ENCODE results near the gene LPCAT3.
"Not testable (repeated sequence)": the region's sequence is repeated elsewhere in the genome, so short reads cannot be mapped to it uniquely, and the experiment has no call there.

LPCAT3 gene

DNA sequence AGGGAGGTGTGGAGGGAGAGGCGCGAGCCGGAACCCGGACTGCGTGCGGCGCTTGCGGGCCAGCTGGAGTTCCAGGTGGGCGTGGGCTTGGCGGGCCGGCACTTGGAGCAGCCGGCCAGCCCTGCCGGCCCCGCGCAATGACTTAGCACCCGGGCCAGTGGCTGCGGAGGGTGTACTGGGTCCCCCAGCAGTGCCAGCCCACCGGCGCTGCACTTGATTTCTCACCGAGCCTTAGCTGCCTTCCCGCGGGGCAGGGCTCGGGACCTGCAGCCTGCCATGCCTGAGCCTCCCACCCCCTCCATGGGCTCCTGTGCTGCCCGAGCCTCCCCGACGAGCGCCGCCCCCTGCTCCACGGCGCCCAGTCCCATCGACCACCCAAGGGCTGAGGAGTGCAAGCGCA is 19.1 kb upstream of the LPCAT3 start:
- not testable (repeated sequence) for FAIRE-seq

DNA sequence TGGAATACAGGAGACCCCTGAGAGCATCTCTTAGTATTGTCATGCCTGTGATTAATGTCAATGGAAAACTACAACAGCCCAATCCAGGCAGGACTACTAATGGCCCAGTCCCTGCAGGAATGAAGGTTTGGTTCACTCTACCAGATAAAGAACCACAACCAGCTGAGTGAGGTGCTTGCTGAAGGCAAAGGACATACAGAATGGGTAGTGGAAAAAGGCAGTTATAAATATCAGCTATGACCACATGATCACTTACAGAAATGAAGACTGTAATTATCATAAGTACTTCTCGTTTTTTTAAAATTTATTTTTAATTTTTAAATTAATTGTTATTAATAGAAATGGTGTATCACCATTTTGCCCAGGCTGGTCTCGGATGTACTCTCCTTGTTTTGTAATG is 17.2 kb upstream of the LPCAT3 start:
- FAIRE-seq: no peak

DNA sequence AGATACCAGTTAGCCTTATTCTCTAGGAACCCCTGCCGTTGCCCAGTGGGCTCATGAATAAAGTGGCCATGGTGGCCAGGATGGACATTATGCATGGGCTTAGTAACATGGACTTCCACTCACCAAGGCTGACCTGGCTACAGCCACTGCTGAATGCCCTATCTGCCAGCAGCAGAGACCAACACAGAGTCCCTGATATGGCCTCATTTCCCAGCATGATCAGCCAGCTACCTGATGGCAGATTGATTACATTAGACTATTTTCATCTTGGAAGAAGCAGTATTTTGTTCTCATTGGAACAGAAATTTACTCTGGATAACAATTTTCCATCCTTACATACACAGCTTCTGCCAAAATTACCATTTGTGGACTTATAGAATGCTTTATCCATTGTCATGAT is 16.2 kb upstream of the LPCAT3 start:
- FAIRE-seq: no peak

DNA sequence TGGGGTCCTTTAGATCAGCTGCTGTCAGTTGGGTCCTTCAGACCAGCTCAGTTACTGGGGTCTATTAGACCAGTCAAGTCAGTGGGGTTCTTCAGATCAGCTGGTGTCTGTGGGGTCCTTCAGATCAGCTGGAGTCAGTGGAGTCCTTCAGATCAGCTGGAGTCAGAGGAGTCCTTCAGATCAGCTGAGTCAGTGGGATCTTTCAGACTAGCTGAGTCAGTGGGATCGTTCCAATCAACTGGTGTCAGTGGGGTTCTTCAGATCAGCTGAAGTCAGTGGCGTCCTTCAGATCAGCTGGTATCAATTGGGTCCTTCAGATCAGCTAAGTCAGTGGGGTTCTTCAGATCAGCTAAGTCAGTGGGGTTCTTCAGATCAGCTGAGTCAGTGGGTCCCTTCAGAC is 14.7 kb upstream of the LPCAT3 start:
- no peak for FAIRE-seq

DNA sequence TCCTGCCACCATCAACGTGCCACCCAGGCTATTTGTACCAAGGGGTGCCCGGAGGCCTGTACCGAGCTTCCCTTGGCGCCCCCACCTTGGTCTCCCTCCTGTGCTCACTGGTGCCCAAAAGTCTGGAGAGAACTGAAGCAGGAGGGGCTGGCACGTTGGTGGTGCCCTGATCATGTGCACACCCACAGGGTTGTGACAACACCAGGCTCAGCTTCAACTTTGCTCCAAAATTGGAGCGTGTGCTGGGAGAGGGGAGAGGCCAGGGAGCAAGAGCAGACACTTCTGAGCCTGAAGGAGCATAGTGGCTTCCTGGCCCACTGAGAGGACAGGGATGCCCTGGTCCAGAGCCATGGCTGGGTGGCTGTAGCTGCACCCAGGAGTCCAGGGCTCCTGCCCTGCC is 13.0 kb upstream of the LPCAT3 start:
- no peak for FAIRE-seq

DNA sequence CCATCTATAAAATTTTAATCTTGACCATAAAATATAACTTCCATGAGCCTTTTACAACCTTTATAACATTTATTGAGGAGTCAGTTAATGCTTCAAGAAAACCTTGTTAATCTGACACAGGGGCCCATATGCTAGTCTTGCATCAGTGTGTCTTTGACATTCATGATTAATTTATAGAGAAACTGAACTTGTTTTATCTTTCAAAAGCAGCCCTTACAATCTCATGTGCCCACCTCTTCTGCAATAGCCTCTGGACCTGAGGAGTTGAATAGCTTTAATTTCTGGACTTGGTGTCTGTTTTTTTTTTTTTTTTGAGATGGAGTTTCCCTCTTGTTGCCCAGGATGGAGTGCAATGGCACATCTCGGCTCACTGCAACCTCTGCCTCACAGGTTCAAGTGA is 8.6 kb upstream of the LPCAT3 start:
- no peak for FAIRE-seq

DNA sequence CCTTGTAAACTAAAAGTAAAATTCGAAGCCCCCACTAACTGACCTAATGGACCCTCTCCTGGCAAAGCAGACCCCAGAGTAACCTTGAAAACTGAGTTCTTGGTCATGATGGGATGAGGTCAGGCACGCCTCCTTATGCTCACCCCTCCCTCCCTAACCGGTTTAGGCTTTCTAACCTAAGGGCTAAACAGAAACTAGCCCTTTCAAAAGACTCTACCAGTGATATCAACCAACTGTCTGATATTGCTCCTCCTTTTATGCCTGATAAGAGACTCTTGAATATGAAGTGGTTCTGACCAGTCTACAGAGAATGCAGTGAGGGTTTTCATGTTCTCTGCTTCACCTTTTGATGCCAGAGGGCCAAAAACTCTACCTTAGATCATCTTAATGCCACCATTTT is 4.8 kb upstream of the LPCAT3 start:
- FAIRE-seq: no peak

DNA sequence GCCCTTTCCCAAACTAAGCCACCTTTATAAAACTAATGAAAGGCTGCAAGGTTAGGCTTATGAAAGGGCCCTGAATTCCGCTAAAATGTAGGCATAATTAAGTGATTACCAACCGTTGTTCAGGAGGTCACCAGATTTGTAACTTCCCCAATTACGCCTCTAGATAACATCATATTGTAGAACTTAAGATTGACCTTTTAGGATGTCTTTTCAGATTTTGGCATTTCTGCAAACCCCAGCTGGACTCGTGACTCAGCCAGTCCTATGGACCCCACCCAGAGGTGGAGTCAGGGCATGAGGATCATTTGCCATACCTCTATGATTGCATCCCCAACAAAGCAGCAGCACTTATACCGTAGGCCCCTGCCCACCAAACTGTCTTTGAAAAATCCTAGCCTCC is 3.7 kb upstream of the LPCAT3 start:
- FAIRE-seq: no peak

DNA sequence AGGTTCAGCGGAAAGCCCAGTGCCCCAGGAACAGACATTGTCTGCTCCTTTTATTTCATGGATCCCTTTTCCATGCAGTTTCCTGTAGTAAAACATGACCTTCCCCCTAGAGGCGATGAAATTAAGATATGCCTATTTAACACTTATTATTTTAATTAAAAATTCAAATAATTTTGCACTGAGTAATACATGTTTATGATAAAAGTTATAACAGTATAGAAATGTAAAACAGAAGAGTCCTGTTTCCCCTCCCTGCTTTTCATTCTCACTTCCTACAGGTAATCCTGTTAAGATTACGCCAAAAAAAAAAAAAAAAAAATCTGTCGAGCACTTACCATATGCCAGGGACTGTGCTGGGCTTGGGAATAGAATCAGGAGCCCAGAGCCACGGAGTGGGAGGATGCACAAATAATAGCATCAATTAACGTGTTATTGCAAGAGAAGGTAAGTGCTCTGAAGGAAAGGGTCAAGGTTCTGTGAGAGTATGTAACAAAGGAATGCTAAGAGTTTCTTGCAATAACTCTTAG is 830 bp upstream of the LPCAT3 start:
- FAIRE-seq: peak; percentile 29

DNA sequence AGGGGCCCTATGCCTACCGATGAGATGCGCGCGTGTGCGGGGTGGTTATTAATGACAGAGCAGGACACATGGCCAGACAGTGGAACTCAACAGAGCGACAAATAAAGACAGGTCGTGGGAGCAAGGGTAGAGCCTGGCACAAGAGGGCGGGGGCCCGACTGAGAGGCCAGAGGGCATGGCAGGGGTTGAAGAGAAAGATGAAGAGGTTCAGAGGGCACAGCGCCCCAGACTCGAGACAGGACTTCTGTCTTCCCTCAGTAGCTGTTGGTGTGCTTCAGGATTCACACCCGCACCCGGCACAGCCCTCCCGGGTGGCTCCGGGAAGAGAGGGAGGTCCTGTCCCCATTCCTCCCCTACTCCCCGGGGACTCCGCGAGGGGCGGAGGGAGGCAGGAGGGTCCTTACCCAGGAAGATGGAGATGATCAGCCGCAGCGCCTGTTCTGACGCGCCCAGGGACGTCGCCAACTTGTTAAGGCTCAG is 366 bp downstream of the LPCAT3 start:
- FAIRE-seq: no peak

DNA sequence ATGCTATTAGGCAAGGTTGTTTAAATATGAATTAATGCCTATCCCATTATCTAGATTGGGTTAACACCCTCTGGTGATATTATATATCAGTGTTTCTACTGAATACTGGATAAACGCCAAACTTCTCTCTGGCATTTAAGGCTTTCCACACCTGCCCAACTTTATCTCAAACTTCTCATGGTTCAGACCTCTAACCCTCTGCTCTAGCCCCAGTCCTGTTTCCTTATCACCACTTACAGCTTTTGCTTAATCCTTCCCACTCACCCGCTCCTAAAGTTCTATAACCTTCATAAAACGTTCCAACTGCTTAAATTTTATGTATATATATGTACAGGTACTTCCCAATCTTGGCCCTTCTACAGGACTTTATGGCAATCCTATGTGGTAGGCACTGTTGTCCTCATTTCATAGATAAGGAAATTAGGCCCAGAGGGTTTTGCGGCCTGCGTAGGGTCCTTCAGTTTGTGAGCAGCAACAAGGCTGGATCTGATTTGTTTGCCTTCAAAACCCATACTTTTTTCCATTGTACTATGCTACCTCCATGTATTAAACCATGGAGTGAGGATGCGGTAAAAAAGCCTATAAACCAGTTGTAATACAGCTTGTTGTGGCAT is 1.2 kb downstream of the LPCAT3 start:
- FAIRE-seq: no peak

DNA sequence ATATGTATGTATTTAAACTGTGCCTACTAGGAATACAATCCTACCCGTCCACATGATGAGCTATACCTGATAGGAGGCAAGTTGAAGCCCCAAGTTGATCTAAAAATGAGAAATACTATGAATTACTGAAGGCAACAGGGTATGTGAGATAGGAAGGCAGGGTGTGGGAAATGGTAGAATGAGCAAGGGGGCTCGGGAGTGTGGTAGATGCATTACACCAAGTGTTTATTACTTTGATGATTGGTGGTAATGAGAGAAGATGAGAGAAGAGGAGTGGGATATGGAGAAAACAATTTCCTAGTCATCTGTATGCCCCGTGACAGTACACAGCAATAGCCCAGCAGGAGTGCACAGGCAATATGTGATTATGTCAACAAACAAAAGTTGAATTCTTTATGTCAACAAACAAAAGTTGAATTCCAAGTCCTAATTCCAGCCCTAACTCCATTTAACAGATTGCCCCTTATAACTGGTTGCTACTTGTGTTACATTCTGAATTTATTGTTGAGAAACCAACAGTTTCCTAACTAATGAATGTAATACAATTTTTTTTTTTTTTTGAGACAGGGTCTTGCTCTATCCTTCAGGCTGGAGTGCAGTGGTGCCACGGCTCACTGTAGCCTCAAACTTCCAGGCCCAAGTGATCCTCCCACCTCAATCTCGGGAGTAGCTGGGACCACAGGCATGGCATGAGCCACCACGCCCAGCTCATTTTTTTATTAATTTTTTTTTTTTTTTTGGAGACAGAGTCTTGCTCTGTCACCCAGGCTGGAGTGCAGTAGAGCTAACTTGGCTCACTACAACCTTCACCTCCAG is 2.5 kb downstream of the LPCAT3 start:
- FAIRE-seq: no peak

DNA sequence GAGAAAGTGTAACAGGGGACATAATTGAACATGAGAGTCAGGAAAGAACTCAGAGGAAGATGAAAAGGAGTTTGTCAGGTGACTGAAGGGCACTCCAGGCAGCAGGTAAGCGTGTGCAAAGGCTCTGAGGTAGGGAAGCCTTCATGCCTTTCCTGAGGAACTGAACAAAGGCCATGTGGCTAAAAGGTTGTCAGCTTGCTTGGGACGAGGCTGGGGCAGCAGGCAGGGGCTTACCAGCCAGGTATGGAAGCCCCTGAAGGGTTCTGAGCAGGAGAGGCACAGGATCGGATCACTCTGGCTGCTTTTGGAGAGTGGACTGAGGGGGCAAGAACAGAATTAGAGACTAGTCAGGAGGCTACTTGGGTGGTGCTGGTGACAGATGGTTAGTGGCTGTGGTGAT is 5.2 kb downstream of the LPCAT3 start:
- no peak for FAIRE-seq

DNA sequence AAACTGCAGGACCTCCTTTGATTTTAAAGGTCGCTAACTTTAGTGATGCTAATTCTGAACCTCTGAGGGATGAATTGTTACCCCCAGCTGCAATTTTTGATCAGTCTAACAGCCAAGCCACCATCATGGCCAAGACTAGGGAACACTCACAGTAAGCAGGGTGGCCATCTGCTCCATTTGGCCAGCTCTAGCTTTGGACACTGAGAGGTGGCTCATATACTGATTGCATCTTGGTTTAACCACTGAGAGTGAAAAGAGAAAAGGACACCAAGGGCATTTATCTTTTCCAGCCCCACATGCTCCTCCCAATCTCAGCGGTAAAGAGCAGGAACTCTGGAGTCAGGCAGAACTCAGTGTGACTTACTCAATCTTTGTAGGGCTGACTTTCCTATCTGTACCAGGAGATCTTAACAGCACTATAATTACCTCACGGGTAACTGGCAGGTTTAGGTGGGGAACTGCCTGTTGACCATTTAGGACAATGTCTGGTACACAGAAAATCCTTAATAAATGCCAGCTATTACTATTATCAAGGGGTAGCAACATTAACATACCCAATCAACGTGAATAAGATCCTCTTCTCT is 6.2 kb downstream of the LPCAT3 start:
- FAIRE-seq: no peak

DNA sequence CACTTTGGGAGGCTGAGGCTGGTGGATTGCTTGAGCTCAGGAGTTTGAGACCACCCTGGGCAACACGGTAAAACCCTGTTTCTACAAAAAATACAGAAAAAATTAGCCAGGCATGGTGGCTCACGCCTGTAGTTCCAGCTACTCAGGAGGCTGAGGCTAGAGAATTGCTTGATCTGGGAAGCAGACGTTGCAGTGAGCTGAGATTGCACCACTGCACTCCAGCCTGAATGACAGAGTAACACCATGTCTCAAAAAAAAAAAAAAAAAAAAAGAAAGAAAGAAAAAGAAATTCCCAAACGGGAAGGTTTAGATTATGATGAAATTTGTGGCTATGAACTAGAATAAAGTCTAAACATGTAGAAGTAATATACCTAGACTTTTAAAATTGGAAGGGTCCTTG is 6.9 kb downstream of the LPCAT3 start:
- FAIRE-seq: not testable (repeated sequence)

DNA sequence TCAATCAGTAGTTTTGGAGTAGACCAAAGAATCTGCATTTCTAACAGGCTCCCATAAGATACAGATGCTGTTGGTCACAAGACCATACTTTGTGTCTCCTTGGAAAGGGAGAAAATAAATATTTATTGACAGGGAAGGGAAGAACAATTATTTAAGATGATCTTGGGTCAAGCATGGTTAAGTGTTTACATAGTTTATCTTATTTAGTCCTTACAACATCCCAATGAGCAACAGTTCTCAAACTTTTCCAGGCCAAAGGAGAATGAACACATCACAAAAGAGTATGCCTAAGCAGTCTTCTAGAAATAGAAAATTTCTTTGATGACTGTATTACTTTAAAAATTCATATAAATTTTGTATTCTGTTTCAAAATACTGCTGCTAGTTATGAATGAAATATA is 8.8 kb downstream of the LPCAT3 start:
- FAIRE-seq: no peak

DNA sequence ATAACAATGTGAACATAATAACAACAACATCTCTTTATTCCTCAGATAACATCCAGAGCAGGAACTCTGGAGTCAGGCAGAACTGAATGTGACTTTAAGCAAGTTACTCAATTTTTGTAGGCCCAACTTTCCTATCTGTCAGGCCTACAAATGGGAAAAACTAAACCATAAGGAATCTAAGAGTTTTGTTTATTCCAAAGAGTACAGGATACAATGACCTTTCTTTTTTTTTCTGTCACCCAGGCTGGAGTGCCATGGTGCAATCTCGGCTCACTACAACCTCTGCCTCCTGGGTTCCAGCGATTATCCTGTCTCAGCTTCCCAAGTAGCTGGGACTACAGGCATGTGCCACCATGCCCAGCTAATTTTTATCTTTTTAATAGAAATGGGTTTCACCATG is 9.4 kb downstream of the LPCAT3 start:
- no peak for FAIRE-seq

DNA sequence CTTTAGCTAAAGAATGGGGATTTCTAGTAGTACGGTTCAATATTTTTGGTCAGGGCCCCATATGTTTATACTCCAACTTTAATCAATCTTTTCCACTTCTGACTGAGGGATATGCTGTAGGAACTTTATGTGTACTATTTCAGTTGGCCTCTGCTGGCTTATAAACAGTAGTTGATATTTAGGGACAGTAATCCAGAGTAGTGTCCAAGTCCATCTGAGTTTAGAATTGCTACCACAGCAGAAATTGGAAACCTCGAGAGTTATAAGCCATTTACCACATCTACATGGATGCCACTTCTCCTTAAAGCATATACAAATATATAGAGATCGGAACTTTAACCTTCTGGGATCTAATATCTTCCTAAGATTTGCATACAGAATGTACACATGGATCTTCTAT is 11.6 kb downstream of the LPCAT3 start:
- FAIRE-seq: no peak

DNA sequence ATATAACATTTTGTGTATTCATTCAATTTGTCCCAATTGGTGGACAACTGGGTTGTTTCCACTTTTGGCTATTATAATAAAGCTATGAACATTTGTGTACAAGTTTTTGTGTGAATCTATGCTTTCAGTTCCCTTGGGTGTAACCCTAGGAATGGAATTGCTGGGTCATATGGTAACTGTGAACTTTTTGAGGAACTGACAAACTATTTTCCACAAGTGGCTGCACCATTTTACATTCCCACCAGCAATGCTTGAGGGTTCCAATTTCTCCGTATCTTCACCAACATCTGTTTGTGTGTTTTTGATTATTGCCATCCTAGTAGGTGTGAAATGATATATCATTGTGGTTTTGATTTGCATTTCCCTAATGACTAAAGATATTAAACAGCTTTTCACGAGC is 13.0 kb downstream of the LPCAT3 start:
- no peak for FAIRE-seq

DNA sequence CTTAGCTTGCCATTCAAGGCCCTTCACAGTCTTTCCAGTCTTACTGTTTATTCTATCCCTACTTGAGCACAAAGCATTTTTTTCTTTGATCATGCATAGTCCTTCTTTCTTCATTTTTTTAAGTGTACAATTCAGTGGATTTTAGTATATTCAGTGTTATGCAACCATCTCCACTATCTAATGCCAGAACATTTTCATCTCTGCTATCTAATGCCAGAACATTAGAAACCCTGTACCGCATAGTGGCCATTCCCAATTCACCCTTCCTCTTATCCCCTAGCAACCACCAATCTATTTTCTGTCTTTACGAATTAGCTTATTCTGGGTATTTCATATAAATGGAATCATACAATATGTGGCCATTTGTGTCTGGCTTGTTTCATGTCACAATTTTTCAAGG is 13.4 kb downstream of the LPCAT3 start:
- no peak for FAIRE-seq

DNA sequence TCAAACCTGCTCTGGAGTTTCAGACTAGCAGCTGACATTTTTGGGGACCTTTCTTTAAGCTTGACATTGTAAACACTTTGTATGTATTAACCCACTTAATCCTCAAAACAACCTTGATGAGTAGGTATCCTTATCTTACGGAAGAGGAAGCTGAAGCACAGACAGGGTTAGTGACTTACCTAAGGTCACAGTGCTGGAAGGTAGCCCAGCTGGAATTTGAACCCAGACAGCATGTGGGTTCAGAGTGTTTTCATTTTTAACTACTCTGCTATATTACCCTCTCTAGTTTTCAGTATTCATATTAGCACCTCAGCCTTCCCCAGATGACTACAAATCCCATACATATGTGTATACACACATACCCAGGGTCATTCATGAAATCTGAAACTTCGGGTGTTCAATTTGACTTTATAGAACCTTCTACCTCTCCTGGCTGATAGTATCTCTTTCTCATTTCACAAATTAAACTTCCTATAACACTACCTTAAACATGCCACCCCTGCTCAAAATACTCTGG is 13.9 kb downstream of the LPCAT3 start:
- FAIRE-seq: no peak

DNA sequence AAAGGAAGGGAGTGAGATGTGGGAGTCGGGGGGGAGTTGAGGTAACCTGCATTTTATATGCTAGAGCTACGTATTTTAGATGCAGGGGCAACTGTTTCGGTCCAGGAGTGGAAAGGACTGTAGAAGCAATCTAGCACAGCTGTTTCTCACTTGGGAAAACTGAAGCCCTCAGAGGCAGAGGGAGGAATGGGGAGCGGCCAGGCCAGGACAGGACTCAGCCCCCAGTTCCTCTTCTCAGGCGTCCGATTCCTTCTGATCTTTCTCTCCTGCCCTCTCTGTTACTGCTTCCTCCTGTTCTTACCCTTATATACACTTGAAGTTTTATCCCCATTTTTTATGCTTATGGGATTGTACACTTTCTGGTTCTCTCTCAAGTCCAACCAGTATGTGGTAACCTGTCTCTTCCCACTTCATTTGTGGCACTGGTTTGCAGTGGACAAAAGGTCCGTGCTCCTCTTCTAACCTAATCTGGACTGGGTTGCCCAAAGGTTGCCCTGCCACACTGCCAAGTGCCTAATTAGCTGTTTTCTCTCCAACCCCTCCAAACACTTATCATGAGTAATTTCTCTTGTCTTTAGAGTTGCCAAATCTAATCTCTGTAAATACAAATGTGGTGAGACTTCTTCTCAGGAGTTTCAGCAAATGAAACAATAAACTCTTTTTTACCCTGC is 16.2 kb downstream of the LPCAT3 start:
- FAIRE-seq: no peak

Measured in endometrium (tissue), 2 donors.